Ishikawa (cell line): ENCODE results near the gene HPSE.

ENCODE experiments used
- CEBPB ChIP-seq: IDR thresholded peaks from 2 replicates; pipeline ENCODE4 v1.6.1; 2012
- CREB1 ChIP-seq: IDR thresholded peaks from 2 replicates; pipeline ENCODE4 v1.6.1; 2012; ENCODE audit warnings: low read depth
- REST ChIP-seq: IDR thresholded peaks from 2 replicates; pipeline ENCODE4 v1.6.1; 2012; ENCODE audit warnings: low read depth, mild to moderate bottlenecking
- USF1 ChIP-seq: IDR thresholded peaks from 2 replicates; pipeline ENCODE4 v1.6.1; 2012

- TF ChIP-seq USF1 (no peak), REST (no peak), CREB1 (no peak), CEBPB (no peak)
These were observed 5.0 kb downstream of the HPSE start for GRCh38 chr4:83329521-83330110.
